GM12878 (cell line): ENCODE measurements around the gene SNX22. TPM values are rescaled to one million over a fixed set of nuclear protein-coding genes. Genes with fewer than 3 reads are reported as not detected.

Experiments used
- BACH1 ChIP-seq: fragments of 450-650 bp; IDR thresholded peaks from 2 replicates; pipeline ENCODE4 v1.6.1; 2017; ENCODE audit warnings: mild to moderate bottlenecking, borderline replicate concordance
- BHLHE40 ChIP-seq, 2 experiments: fragments of 450-650 bp in 1 of 2; IDR thresholded peaks; 2 replicates each; pipeline ENCODE4 v1.6.1; 2011 to 2017; ENCODE audit warnings: low read depth in 2 of 2, borderline replicate concordance in 1 of 2, improper control_type of control experiment in 1 of 2, low read length in 1 of 2, mild to moderate bottlenecking in 1 of 2
- CUX1 ChIP-seq: IDR thresholded peaks from 2 replicates; pipeline ENCODE4 v1.6.1; 2012; ENCODE audit warnings: improper control_type of control experiment, low read depth, low read length; ENCODE audit not compliant: insufficient replicate concordance
- E2F8 ChIP-seq: fragments of 450-650 bp; IDR thresholded peaks from 2 replicates; pipeline ENCODE4 v1.6.1; 2018; ENCODE audit warnings: mild to moderate bottlenecking, low read depth, moderate library complexity; ENCODE audit not compliant: partially characterized antibody
- ETV6 ChIP-seq, 2 experiments: fragments of 450-650 bp in 1 of 2; IDR thresholded peaks in 1 of 2; conservative IDR thresholded peaks in 1 of 2; 2 replicates each; pipeline ENCODE4 v1.6.1; 2014; ENCODE audit warnings: antibody characterized with exemption in 1 of 2, borderline replicate concordance in 1 of 2, low read depth in 1 of 2, mild to moderate bottlenecking in 1 of 2, moderate library complexity in 1 of 2
- HDAC6 ChIP-seq: fragments of 200-600 bp; sonication (generic); IDR thresholded peaks from one replicate; pipeline ENCODE4 v1.8.0; 2017; ENCODE audit warnings: antibody characterized with exemption; ENCODE audit not compliant: unreplicated experiment
- IKZF1 ChIP-seq: fragments of 450-650 bp; conservative IDR thresholded peaks from 2 replicates; pipeline ENCODE4 v1.6.1; 2017; ENCODE audit warnings: antibody characterized with exemption, mild to moderate bottlenecking
- NR2C2 ChIP-seq: IDR thresholded peaks from 2 replicates; pipeline ENCODE4 v1.6.1; 2011; ENCODE audit warnings: borderline replicate concordance, low read depth; ENCODE audit not compliant: control insufficient read depth, insufficient read length
- PAX8 ChIP-seq: fragments of 450-650 bp; IDR thresholded peaks from 2 replicates; pipeline ENCODE4 v1.6.1; 2017; ENCODE audit warnings: mild to moderate bottlenecking, moderate library complexity
- PKNOX1 ChIP-seq: fragments of 450-650 bp; IDR thresholded peaks from 2 replicates; pipeline ENCODE4 v1.6.1; 2016; ENCODE audit warnings: mild to moderate bottlenecking
- RB1 ChIP-seq: fragments of 450-650 bp; formaldehyde crosslinking; IDR thresholded peaks from 2 replicates; pipeline ENCODE4 v1.6.1; 2017; ENCODE audit warnings: mild to moderate bottlenecking, borderline replicate concordance
- SIX5 ChIP-seq: IDR thresholded peaks from 2 replicates; pipeline ENCODE4 v1.6.1; 2011; ENCODE audit warnings: mild to moderate bottlenecking, low read depth, low read length, moderate library complexity; ENCODE audit not compliant: severe bottlenecking
- SP1 ChIP-seq: IDR thresholded peaks from one replicate; pipeline ENCODE4 v1.6.1; 2011; ENCODE audit warnings: low read depth, low read length
- SPI1 ChIP-seq: IDR thresholded peaks from 2 replicates; pipeline ENCODE4 v1.6.1; 2011; ENCODE audit warnings: low read depth, mild to moderate bottlenecking, low read length, moderate library complexity, borderline replicate concordance; ENCODE audit not compliant: insufficient read depth
- TCF12 ChIP-seq: IDR thresholded peaks from 2 replicates; pipeline ENCODE4 v1.6.1; 2011; ENCODE audit warnings: low read depth, mild to moderate bottlenecking, low read length
- USF2 ChIP-seq: IDR thresholded peaks from 2 replicates; pipeline ENCODE4 v1.6.1; 2011; ENCODE audit warnings: low read depth, low read length, improper control_type of control experiment, borderline replicate concordance
- YY1 ChIP-seq: IDR thresholded peaks from 2 replicates; pipeline ENCODE4 v1.6.1; 2011; ENCODE audit warnings: low read depth, mild to moderate bottlenecking, low read length
- ZNF24 ChIP-seq: fragments of 450-650 bp; IDR thresholded peaks from 2 replicates; pipeline ENCODE4 v1.6.1; 2017; ENCODE audit warnings: antibody characterized with exemption, mild to moderate bottlenecking
- polyA plus RNA-seq, 11 experiments: library from polyadenylated mRNA; depleted of rRNA in 4 of 11; unstranded in 6 of 11; stranded (reverse) in 5 of 11; fragments of >200 nt; fragmentation: Nextera tagmentation in 4 of 11; fragmentation: Illumina TruSeq in 1 of 11; extraction: Ambion mirVana in 4 of 11; extraction: Trizol in 1 of 11; gene quantifications; 1 replicate in 1 of 11; 2 replicates in 10 of 11; pipeline versions ENCODE4 v1.2.1 to v1.2.3, GENCODE V29; 2011 to 2016; ENCODE audit warnings: inconsistent platforms in 2 of 11, missing spikeins in 2 of 11, low read depth in 1 of 11
- total RNA-seq, 4 experiments: library from RNA; depleted of rRNA in 3 of 4; stranded (reverse); fragments of >200 nt in 3 of 4; fragmentation: Illumina TruSeq in 1 of 4; extraction: Trizol in 1 of 4; gene quantifications; 2 replicates each; pipeline versions ENCODE4 v1.2.1 to v1.2.3, GENCODE V29; 2013 to 2021

SNX22 gene
- total and polyA plus RNA-seq, 10 of the 15 experiments (the other 5 are each of a cell fraction or from before 2014, with no cell fraction given), result 4.4 to 29.0 (median 8.7) TPM

- TF ChIP-seq SPI1 (peak; percentile 51; the same call in 1 of the 2 replicates), ZNF24 (no peak), ETV6 (conservative IDR thresholded peaks at IDR 0.05 in 1 of 2, IDR thresholded peaks at IDR 0.05 in 1 of 2; ENCODE audit: borderline replicate concordance in 1 of 2, low read depth in 1 of 2) (no peak; a peak in 1 of 4 replicates), E2F8 (no peak), PKNOX1 (no peak), IKZF1 (peak; percentile 57; the same call in 1 of the 2 replicates), TCF12 (peak; percentile 53; the same call in 1 of the 2 replicates), SP1 (no peak), SIX5 (no peak), NR2C2 (no peak), BHLHE40 (IDR thresholded peaks at IDR 0.05; ENCODE audit: borderline replicate concordance in 1 of 2, low read depth in 2 of 2, low read length in 1 of 2) (peak; percentile 45 to 58), PAX8 (no peak), CUX1 (no peak), BACH1 (peak; percentile 66), RB1 (peak; percentile 91; the same call in 1 of the 2 replicates), USF2 (no peak), YY1 (peak; percentile 76), HDAC6 (no peak)
Observed at GRCh38 chr15:64153480-64154367, 2.2 kb downstream of the SNX22 start (continued).
